Measurements from ENCODE around the gene ARL4A. TPM values are rescaled to one million over a fixed set of nuclear protein-coding genes. Genes with fewer than 3 reads are reported as not detected.

The ARL4A gene
- total RNA-seq, 4 donors from 2014 or later: 34.9 to 69.5 (median 45.0) TPM

DNA sequence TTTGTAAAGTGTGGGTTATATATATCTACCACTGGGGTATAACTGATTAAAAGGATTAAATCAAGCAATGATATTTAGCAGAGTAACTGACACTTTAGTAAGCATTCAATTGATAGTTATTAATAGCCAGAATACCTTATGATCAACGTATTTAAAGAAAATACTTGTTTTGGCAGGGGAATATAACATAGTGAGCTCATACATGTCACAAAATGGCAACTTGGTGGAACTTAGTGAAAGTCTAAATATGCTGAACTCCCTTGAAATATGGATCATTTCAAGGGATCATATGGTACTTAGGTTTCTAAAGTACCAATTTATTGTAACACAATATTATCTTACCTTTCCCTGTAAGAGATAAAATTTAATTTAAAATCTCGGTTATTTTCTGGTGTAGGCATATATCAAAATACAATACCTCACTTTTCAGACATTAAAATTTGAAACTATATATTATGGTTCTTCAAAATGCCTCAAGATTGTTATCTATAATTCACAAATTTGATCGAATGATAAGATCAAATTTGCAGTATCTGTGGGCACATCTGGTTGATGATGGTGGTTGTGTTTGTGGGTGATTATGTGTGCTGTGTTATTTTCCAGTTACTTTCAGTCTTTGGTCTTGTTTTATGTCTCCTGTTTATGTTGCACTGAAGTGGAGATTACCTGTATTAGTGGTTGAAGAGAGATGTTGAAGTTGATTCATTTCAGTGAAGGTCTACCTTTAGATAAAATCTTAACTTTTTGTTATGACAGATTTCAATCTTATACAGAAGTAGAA, 5.2 kb downstream of the ARL4A start:
- Histone ChIP-seq H3K4me1 (peaks cover 0 to 13% (median 0%) of the 10 kb centered on the region in 3 donors), H3K36me3 (no peaks in the 10 kb centered on the region), H3K27me3 (no peaks in the 10 kb centered on the region), H3K27ac (no peak overlapping the region), H3K4me3 (no peak overlapping the region), H3K9me3 (no peaks in the 10 kb centered on the region)
- WGBS, 2 donors (ENCODE audit: low coverage in 1 of 2): 30 to 50% methylated on average over 3 of the region's 3 CpGs
- ATAC-seq: no peak
- TF ChIP-seq POLR2A (IDR thresholded peaks at IDR 0.05) (no peak), EP300 (IDR thresholded peaks at IDR 0.05) (no peak), POLR2AphosphoS5 (IDR thresholded peaks at IDR 0.05) (no peak)
- TF ChIP-seq, protein P1, sequence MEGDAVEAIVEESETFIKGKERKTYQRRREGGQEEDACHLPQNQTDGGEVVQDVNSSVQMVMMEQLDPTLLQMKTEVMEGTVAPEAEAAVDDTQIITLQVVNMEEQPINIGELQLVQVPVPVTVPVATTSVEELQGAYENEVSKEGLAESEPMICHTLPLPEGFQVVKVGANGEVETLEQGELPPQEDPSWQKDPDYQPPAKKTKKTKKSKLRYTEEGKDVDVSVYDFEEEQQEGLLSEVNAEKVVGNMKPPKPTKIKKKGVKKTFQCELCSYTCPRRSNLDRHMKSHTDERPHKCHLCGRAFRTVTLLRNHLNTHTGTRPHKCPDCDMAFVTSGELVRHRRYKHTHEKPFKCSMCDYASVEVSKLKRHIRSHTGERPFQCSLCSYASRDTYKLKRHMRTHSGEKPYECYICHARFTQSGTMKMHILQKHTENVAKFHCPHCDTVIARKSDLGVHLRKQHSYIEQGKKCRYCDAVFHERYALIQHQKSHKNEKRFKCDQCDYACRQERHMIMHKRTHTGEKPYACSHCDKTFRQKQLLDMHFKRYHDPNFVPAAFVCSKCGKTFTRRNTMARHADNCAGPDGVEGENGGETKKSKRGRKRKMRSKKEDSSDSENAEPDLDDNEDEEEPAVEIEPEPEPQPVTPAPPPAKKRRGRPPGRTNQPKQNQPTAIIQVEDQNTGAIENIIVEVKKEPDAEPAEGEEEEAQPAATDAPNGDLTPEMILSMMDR (IDR thresholded peaks at IDR 0.05): no peak

DNA sequence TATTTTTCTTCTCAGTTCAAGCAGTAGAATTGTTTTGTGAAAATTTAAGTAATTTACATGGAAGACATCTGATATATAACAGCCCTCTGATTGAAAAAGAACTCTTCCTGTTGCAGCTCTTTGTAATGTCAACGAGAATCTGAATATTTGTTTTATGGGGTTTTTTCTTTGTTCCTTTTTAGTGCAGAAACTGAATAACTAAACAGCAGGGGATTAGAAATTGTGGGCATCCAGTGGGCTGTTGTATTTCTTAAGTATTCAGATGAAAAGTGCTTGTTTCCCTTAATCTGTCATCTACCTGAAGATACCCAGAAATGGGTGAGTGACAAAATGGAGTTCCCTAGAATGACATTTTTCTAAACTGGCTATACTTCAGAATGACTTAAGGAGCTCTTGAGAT, 7.4 kb downstream of the ARL4A start:
- H3K4me1 ChIP-seq: peaks cover 0 to 10% (median 0%) of the 10 kb centered on the region in 3 donors
- WGBS, 2 donors (ENCODE audit: low coverage in 1 of 2): 67 to 100% methylated on average over 1 of the region's 1 CpG
- TF ChIP-seq POLR2A (IDR thresholded peaks at IDR 0.05) (no peak), POLR2AphosphoS5 (IDR thresholded peaks at IDR 0.05) (no peak), EP300 (IDR thresholded peaks at IDR 0.05) (no peak)
- TF ChIP-seq, protein P1 (IDR thresholded peaks at IDR 0.05): no peak
- no peak for ATAC-seq
- H3K9me3 ChIP-seq: no peaks in the 10 kb centered on the region
- no peak overlapping the region for H3K27ac ChIP-seq
- no peaks in the 10 kb centered on the region for H3K36me3 ChIP-seq
- no peaks in the 10 kb centered on the region for H3K27me3 ChIP-seq
- H3K4me3 ChIP-seq: no peak overlapping the region

- H3K36me3 ChIP-seq: no peaks in the 10 kb centered on the region
- H3K4me3 ChIP-seq: no peak overlapping the region
- WGBS, 2 donors (ENCODE audit: low coverage in 1 of 2): 86 to 93% methylated on average over 1 of the region's 1 CpG
- peaks cover 0 to 3% (median 0%) of the 10 kb centered on the region in 3 donors for H3K9me3 ChIP-seq
- H3K27ac ChIP-seq: no peak overlapping the region
- no peaks in the 10 kb centered on the region for H3K4me1 ChIP-seq
- no peak for ATAC-seq
- TF ChIP-seq EP300 (IDR thresholded peaks at IDR 0.05) (no peak), POLR2AphosphoS5 (IDR thresholded peaks at IDR 0.05) (no peak), POLR2A (IDR thresholded peaks at IDR 0.05) (no peak)
- TF ChIP-seq, protein P1 (IDR thresholded peaks at IDR 0.05): no peak
- no peaks in the 10 kb centered on the region for H3K27me3 ChIP-seq
These were observed 8.5 kb downstream of the ARL4A start for GRCh38 chr7:12695965-12696364.

- Histone ChIP-seq H3K4me1 (peaks cover 0 to 4% (median 0%) of the 10 kb centered on the region in 3 donors), H3K27me3 (no peaks in the 10 kb centered on the region), H3K36me3 (no peaks in the 10 kb centered on the region), H3K27ac (no peak overlapping the region), H3K4me3 (no peak overlapping the region), H3K9me3 (peaks cover 0 to 17% (median 0%) of the 10 kb centered on the region in 3 donors)
- ATAC-seq: no peak
- 93 to 94% methylated on average over 8 to 10 of the region's 10 CpGs for WGBS, 2 donors (ENCODE audit: low coverage in 1 of 2)
- no peak for TF ChIP-seq POLR2AphosphoS5 (IDR thresholded peaks at IDR 0.05)
- no peak for TF ChIP-seq POLR2A (IDR thresholded peaks at IDR 0.05)
- TF ChIP-seq, protein P1 (IDR thresholded peaks at IDR 0.05): no peak
These were observed 11.9 kb downstream of the ARL4A start for GRCh38 chr7:12699299-12699698.

DNA sequence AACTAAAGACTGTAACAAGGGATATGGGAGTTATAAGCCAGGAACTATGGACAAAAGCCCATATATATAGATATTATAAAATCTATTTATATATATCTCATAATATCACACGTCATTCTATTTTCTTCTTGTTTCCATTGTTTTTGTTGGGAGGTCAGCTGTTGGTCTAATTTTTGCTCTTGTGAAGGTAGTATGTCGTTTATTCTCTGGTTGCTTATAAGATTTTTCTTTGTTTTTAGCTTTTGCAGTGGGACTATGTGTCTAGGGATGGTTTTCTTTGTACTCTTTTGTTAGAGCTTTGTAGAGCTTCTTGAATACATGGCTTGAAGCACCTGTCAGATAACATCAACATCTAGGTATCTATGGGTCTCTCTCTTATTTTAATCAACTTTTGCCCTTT, 14.0 kb downstream of the ARL4A start:
- no peak overlapping the region for H3K4me3 ChIP-seq
- H3K9me3 ChIP-seq: peaks cover 0 to 17% (median 0%) of the 10 kb centered on the region in 3 donors
- H3K4me1 ChIP-seq: peaks cover 0 to 4% (median 0%) of the 10 kb centered on the region in 3 donors
- H3K27me3 ChIP-seq: no peaks in the 10 kb centered on the region
- H3K36me3 ChIP-seq: no peaks in the 10 kb centered on the region
- TF ChIP-seq POLR2AphosphoS5 (IDR thresholded peaks at IDR 0.05): no peak
- no peak for TF ChIP-seq POLR2A (IDR thresholded peaks at IDR 0.05)
- TF ChIP-seq EP300 (IDR thresholded peaks at IDR 0.05): no peak
- no peak overlapping the region for H3K27ac ChIP-seq
- ATAC-seq: no peak
- WGBS, 2 donors (ENCODE audit: low coverage in 1 of 2): 65 to 88% methylated on average over 2 of the region's 2 CpGs
